Suprapubic skin (tissue), 4 donors: ENCODE measurements around the gene INPP5A.

ENCODE experiments used
- POLR2A ChIP-seq, 2 donors: fragments of 450-650 bp; IDR thresholded peaks; one replicate each; pipeline ENCODE4 v1.6.1; 2017; ENCODE audit warnings: antibody characterized with exemption in 2 of 2, mild to moderate bottlenecking in 2 of 2, moderate library complexity in 2 of 2
- POLR2AphosphoS5 ChIP-seq, 3 donors: sonication (generic); formaldehyde crosslinking; IDR thresholded peaks; one replicate each; pipeline ENCODE4 v1.6.1; 2017; ENCODE audit warnings: antibody characterized with exemption in 3 of 3
- TF ChIP-seq, protein P1 (sequence below), 2 donors: fragments of 200-600 bp in 1 of 2; fragments of 450-650 bp in 1 of 2; sonication (generic) in 1 of 2; IDR thresholded peaks; one replicate each; pipeline ENCODE4 v1.5.1; 2016 to 2019; ENCODE audit warnings: antibody characterized with exemption in 2 of 2, mild to moderate bottlenecking in 1 of 2, moderate library complexity in 1 of 2

DNA sequence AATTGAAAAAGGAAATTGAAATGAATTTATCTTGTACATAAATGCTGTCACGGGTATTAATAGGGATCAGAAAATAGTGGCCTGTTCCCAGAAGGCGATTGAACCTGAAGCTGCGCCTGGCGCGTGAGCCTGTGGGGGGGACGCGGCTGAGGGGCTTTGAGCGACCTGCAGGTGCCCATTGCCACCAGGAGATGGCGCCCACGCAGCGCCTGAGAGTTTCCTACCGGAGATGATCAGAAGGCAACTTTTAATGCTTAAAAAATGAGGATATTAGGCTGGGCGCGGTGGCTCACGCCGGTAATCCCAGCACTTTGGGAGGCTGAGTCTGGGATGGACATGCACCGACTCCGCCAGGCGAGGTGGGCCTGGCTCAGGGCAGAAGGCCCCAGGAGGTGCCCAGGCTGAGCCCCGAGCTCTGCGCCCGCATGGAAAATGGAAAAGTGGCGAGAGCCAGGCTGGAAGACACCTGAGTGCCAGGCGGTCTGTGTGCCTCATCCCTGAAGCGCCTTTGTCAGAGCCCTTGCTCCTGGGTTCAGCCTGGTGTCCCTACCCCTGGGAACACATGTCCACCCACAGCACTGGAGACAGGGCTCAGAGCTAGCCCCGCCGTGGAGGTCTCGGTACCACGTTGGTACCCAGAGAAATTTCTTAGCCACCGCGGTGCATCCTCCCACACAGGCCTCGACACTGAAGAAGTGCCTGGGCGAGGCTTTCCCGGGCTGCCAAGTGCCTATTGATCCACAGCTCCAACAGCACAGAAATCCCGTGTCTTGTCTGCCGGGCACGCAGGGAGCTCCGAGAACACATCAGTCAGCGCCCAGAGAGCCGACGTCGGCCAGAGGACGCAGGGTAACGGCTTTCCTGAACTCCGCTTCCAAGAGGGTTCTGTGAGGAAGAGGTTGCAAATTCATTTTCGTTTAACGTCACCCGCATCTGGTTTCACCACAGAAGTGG is 117.4 kb downstream of the INPP5A start:
- TF ChIP-seq, protein P1, sequence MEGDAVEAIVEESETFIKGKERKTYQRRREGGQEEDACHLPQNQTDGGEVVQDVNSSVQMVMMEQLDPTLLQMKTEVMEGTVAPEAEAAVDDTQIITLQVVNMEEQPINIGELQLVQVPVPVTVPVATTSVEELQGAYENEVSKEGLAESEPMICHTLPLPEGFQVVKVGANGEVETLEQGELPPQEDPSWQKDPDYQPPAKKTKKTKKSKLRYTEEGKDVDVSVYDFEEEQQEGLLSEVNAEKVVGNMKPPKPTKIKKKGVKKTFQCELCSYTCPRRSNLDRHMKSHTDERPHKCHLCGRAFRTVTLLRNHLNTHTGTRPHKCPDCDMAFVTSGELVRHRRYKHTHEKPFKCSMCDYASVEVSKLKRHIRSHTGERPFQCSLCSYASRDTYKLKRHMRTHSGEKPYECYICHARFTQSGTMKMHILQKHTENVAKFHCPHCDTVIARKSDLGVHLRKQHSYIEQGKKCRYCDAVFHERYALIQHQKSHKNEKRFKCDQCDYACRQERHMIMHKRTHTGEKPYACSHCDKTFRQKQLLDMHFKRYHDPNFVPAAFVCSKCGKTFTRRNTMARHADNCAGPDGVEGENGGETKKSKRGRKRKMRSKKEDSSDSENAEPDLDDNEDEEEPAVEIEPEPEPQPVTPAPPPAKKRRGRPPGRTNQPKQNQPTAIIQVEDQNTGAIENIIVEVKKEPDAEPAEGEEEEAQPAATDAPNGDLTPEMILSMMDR (IDR thresholded peaks at IDR 0.05) = peak; percentile 43 to 82
- TF ChIP-seq POLR2A (IDR thresholded peaks at IDR 0.05) = no peak
- no peak for TF ChIP-seq POLR2AphosphoS5 (IDR thresholded peaks at IDR 0.05)
